Putamen (tissue), 1 donor: ENCODE results near the gene EBF3.

Experiments
- DNase-seq: peaks from one replicate; pipeline ENCODE4 v3.0.0-alpha.2; 2016; ENCODE audit warnings: low spot score

The EBF3 gene

DNA sequence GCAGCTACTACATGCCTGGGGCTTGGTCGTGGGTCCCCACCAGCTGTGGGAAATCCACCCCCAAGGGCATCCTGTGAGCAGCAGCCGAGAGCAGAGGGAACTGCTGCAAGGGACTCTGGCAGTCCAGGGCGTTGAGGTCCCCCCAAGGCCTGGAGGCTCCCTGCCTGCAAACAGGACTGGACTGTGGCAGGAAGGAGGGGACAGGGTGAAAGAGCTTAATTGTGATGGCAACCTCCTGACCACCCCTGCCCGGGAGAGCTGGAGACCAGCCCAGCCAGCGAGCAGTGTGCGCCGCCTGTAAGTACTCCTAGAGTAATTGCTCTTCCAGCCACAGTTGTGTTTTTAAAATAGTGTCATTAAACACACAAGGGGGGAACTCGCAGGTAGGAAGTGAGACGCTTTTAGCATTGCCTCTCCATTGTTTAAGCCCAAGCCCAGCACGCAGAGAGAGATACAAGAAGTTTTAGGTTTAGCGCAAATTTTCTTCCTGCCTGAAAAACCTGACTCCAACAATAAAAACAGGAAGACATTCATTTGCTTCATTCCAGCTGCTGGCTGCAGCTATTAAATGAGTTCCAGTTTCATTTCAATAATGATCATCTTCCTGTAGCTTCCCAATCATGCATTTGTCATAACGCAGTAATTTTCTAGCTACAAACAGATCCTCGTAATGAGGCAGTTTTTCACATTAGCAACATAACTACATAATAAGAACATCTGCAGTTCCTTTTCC, 111.1 kb downstream of the EBF3 start:
- DNase-seq = no peak

GRCh38 chr10:129851941-129852640, 112.0 kb downstream of the EBF3 start:
- DNase-seq = no peak

DNA sequence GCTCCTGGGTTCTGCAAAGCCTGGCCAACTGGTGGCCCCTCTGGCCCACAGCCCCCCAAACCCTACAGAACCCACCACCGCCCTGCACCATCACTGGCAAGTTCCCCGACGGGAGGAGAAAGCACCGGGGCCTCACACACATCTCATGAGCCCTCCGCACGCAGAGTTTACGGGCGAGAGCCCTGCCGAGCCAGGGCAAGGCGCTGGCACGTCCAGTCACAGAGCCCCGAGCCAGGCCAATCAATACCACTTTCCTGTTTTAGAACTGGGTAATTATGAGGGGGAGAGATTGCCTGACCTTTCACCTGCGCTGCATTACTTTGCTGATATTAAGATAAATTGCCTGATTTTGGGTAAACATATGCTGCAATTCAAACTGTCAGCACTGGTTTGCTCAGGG, 113.3 kb downstream of the EBF3 start:
- no peak for DNase-seq

GRCh38 chr10:129850316-129850715, 113.8 kb downstream of the EBF3 start:
- DNase-seq = no peak

DNA sequence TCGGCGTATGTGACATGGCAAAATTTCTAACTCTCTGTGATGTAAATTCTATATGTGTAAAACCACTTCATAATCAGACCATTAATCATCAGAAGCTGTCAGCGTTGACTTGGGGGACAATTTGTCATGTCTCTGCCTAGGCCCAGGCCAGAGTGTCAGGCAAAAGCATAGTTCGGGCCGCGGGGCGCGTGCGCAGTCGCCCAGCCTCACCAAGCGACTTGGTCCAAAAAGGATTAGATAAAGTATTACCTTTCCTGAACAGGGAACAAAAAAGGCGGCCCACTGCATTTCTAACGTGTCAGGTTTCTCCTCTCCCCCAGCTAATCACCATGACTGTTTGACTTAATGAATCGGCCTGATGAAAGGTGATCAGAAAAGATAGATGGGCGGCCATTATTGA, 114.2 kb downstream of the EBF3 start:
- no peak for DNase-seq

GRCh38 chr10:129849452-129849750, 114.7 kb downstream of the EBF3 start:
- DNase-seq = no peak

DNA sequence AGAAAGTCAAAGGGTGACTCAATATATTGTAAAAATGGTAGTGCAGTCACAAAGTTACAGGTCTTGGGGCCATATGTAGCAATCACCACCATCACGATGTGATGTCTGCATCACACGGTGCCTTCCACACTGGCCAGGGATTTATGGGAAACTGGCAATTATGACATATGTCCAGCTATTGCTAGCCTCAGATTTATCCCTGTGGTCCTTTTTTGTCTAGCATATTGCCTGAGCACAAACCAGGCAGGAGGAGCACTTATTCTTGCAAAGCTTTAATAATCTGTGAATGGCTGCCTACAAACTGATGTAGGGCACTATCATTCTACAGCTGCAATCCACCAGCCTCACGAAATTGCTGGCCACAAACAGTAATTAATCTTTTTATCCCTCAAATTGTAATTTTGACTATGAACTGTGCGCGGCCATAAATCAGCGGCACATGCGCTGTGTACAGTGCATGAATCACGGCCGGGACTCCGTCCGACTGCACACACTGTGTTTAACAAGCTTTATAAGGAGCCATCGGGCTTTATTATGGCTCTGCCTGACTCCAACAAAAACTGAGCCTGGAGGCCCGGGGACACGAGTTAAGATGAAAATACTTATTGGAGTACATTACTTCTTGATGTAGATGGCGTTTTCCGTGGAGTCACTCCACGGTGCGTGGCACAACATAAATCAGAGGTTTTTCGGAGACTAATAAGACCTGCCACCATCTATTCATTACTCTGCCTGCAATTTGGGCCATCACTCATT, 115.2 kb downstream of the EBF3 start:
- DNase-seq = no peak

- DNase-seq = no peak
Measured at GRCh38 chr10:129847741-129848483, 116.2 kb downstream of the EBF3 start.

DNA sequence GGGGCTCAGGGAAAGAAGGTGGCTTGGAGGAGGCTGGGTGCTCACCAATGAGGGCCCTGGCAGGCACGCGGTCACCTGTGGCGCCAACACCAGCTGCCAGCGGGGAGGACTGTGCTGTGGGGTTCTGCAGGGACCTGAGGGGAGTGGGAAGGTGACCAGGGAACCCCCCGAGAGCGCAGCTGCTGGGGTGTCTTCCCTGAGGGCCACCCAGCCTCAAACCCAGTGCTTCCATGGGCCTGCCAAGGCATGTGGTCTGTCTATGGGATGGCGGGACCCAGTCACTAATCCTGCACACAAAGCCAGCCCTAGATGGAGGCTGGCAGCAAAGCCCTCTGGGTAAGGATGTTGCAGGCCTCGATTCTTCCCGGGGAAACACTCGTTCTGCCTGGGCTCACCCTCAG, 117.1 kb downstream of the EBF3 start:
- no peak for DNase-seq

DNA sequence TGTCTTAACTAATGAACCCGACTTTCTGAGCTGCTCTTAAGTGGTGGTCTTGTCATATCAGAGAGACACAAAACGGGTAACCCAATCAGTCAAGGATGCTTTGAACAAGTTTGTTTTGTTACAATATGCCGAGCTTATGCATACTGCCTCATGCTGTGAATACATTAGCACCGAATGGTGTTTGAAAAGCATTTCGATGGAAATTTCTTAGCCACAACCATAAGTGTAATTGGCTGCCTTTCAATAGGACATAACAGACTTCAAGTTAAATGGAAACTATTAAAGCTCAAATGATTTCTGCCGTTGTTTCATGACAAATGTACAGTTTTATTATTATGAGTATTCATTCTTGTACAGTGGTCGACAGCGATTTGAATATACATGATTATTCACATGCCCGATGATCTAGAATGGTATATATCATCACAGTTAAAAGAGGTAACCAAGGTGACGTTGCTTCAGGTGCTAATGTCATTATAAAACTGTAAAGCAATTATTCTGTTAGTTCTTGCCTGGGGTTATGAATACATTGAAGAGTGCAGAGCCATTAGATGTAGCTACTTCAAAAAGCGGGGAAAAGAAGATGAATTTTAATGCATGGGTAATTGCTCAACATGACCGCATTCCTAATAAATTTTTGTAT, 118.8 kb downstream of the EBF3 start:
- DNase-seq = no peak

DNA sequence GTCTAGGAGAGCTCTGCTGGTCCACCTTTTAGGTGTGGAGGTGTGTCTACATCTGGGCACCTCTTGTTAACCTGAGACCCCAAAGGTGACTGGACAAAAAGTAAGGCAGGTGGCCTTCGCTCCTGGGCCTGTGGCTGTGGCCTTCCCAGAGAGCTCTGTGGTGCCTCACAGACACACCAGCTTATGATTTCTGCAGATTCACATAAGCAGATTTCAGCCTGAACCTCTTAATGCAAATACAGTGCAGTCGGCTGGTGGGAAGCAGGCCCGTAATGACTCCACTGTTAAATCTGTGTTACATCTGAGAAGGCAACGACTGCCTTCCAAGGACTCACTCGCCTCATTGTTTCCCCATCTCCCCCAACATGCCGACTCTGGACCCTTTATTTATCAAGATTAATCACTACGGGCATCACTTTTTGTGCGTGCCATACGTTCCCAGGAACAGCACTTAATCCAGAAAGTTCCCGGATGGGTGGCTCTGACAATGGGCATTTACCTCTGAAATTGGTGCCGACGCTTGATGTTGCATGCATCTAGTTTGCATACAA, 119.8 kb downstream of the EBF3 start:
- DNase-seq = no peak

DNA sequence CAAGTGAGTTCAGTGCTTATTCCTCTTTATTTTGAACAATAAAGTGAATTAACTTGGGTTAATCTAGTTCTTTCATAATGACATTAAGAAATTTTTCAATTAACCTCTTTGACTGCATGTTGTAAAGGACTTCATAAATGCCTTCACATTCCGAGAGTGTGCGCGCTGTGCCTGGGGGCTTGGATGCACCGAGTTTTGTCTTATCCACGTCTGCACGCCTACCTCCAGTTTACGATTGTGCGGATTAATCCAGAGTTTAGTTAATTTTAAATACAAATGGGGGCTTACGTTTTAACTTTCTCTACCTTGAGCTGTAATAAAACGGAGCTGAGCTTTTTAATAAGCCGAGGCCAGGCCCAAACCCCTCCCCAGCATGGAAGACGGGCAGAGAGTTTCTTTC, 120.4 kb downstream of the EBF3 start:
- no peak for DNase-seq

DNA sequence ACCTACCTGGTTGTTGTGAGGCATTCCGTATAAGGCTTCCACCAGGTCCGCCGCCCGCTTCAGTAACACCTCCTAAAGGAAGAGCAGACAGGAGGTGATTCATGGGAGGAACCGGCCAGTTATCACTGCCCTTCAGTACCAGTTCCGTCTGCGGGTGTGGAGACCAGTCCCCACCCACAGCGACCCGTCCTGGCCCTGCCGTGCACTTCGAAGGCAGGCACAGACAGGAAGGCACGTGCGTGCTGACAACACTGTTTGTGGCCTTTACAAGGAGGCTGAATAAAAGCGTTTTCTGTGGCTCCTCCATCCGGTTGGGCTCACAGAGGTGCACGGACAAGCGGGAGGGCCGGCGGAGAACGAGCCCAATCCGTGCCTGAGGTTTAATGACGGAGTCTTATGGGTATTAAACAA, 120.9 kb downstream of the EBF3 start:
- no peak for DNase-seq

DNA sequence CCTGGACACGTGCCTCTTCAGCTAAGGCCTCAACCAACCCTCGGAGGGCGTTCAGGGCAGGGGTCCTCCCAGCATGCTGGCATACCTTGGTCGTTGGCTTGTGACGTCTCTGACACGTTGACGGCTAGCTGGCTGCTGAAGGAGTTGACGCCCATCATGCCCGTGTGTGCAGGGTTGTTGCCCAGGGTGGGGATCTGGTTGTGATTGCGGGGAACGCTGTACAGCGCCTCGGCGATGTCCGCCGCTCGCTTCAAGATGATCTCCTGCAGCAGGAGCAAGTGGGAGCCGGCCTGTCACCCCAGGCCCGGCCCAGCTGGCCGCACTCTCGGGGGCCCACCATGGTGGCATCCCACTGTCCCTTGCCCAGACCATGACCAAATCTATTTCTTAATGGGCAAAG, 122.0 kb downstream of the EBF3 start:
- DNase-seq = no peak

GRCh38 chr10:129841590-129841989, 122.5 kb downstream of the EBF3 start:
- DNase-seq = no peak

GRCh38 chr10:129841071-129841470, 123.0 kb downstream of the EBF3 start:
- no peak for DNase-seq

DNA sequence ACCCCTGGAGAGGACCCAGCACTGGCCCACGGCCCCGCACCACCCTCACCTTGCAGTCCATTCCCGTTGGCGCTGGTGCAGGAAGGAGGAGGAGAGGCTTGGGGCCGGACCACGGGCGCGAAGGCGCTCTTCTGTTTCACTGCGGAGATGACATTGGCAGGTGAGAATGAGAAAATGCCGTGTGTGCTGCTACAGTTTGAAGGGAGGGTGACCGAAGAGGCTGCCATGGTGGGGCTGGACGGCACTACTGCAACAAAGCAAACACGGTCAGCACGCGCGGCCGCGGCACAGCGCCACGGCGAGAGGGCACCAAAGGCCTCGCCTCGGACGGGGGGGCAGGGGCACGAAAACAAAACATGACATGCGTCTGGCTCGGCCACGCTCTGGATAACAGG, 123.9 kb downstream of the EBF3 start:
- DNase-seq = no peak

GRCh38 chr10:129839285-129840195, 124.5 kb downstream of the EBF3 start:
- DNase-seq = no peak

- no peak for DNase-seq
Measured at GRCh38 chr10:129838794-129839193, 125.3 kb downstream of the EBF3 start.

GRCh38 chr10:129837909-129838582, 126.0 kb downstream of the EBF3 start:
- DNase-seq = no peak
